ENCODE data around the gene MRPS2.
"Not testable (repeated sequence)": the region's sequence is repeated elsewhere in the genome, so short reads cannot be mapped to it uniquely, and the experiment has no call there.

The MRPS2 gene

DNA sequence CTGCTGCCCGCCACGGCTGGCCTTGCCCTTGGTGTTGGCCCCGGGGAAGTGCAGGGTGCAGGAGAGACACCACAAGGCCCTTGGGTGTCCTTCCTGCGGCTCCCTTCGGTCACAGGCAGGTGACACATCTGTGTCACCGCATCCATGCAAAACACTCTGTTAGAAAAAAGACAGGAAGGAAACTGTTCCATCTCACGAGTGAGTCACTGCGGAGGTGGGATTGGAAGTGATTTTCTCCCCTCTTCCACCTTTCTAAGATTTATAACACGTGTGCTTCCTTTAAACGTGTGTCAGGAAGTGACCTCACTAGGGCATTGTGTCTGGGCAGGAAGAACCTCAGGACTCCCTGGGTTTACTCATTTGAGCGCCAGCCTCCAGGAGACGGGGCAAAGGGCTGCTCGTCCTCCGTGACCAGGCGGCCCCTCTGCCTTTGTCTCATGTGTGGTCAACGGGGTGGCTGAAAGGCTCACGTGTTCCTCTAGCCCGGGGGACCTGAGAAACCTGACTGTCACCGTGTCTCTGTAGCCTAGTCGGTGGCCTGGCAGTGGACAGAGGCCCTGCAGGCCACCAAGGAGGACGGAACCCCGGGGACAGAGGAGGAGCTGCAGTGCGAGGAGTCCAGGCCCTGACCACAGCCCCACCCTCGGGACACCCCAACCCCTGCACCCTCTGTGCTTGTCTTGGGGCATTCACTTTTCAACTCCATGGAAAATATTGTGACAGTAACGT, 15.8 kb downstream of the MRPS2 start:
- DNase-seq = no peak

DNA sequence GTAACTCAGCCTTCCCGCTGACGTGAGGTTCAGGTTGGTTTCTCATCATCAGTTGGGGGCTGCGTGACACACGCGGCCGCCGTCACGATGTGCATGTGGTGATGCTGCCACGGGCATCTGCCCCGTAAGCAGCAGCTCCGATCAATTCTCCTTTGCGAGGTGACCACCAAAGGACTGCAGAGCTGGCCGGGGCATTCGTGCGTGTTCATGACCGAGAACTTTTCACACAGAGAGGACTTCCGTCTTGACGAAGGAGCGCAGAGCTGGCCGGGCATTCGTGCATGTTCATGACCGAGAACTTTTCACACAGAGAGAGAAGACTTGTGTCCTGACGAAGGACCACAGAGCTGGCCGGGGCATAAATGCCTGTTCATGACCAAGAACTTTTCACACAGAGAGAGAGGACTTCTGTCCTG, 16.9 kb downstream of the MRPS2 start:
- no peak for DNase-seq

- DNase-seq = no peak
Observed at GRCh38 chr9:135519179-135519971, 18.9 kb downstream of the MRPS2 start.

GRCh38 chr9:135520916-135521607, 20.6 kb downstream of the MRPS2 start, which contains the start of gene LCN1:
LCN1 (plus strand) TSS chr9:135521440; CDS start chr9:135521498, 58 bp downstream.
- DNase-seq = no peak

- DNase-seq = no peak
Observed at GRCh38 chr9:135521608-135522095, 21.2 kb downstream of the MRPS2 start.

- DNase-seq = no peak
Observed at GRCh38 chr9:135522137-135522877, 21.8 kb downstream of the MRPS2 start.

- DNase-seq = no peak
Observed at GRCh38 chr9:135522931-135523330, 22.4 kb downstream of the MRPS2 start.

GRCh38 chr9:135523521-135524129, 23.1 kb downstream of the MRPS2 start:
- no peak for DNase-seq

DNA sequence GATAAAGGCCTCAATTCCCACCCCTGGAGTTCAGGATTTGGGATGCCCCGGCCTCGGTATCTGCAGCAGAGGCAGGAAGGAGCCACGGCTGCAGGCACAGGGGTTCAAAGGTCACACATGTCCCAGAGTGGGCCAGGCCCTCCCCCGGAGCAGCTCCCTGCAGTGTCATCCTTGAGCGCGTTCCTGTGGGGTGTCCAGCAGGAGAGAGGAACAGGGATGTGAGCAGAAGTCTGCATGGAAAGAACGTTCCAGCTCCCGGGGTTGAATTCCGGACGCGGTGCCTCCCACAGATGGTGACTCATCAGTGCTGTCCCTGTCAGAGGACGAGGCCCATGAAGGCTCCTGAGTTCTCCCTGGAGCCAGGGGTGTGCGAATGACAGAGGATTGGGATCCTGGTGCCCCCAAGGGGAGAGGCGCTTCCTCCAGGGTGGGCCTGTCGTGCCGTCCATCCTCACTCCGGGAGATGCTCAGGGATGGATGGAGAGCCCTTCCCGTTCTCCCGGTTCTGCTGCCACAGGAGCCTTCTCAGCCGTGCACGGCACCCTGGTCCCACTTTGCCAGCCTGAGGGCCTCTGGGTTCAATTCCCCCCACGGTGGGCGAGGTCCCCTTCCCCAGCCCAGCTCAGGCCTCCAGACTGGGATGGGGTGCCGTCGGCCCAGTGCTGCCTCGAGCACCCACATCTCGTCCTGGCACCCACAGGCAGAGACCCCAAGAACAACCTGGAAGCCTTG, 23.8 kb downstream of the MRPS2 start:
- no peak for DNase-seq

- DNase-seq = no peak
Observed at GRCh38 chr9:135525241-135526088, 25.0 kb downstream of the MRPS2 start.

- DNase-seq = no peak
Observed at GRCh38 chr9:135526089-135526729, 25.7 kb downstream of the MRPS2 start.

GRCh38 chr9:135526730-135527571, 26.5 kb downstream of the MRPS2 start:
- DNase-seq = no peak

- DNase-seq = not testable (repeated sequence)
Observed at GRCh38 chr9:135528842-135529435, 28.5 kb downstream of the MRPS2 start.

DNA sequence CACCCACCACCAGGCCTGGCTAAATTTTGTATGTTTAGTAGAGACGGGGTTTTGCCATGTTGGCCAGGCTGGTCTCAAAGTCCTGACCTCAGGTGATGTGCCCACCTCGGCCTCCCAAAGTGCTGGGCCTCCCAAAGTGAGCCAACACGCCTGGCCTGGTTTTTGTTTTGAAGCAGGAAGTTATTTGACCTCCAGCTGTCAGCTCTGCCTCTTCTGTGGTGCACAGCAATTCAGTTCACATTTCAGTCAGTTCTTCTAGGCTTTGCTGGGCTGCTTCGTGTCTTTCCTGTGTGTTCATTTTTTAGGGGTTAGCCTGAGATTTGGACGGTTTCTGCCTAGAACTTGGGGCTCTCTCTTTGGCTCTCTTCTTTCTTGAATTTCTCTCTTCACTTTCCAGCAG, 29.7 kb downstream of the MRPS2 start:
- DNase-seq = no peak

DNA sequence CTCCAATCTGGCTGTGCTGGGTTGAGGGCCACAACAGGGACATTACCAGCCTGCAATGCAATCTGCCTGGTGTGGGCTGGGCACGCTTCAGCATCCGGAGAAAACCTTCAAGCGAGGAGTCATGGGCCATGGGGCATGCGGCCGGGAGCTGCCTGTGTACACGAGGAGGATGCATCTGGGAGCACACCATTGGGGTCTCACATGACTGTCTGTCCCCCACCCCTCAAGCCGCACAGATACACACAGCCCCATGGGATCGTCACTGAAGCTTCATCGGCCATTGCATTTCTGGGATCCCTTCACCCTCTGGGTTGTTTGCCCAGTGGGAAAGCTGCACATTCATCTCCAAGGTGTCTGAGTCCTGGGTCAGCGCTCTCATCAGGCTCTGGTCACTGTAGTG, 30.6 kb downstream of the MRPS2 start:
- no peak for DNase-seq

DNA sequence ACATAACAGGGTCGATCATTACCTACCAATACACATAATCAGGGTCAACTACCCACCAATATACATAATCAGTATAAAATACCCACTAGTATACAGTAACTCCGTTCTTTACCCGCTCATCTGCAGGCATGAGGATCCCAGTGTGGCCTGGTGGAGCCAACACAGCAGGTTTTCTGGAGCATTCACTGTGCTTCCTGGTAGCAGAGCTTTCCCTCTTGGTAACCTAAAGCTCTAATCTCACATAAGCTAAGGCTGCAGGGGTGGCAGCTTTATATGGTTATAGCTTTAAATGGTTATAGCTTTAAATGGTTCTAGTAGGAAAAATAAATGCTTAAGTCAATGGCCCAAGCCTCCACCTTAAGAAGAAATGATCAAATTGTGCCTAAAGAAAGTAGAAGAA, 32.6 kb downstream of the MRPS2 start:
- no peak for DNase-seq

GRCh38 chr9:135533674-135534073, 33.2 kb downstream of the MRPS2 start:
- no peak for DNase-seq

- DNase-seq = not testable (repeated sequence)
Observed at GRCh38 chr9:135534192-135534711, 33.8 kb downstream of the MRPS2 start.

Data from bone marrow (tissue), 2 donors.